ENCODE results near the gene CCNQ.

GRCh38 chrX:153576961-153577360 is 22.0 kb downstream of the CCNQ start:
- no peak for TF ChIP-seq MAX (IDR thresholded peaks at IDR 0.05; ENCODE audit: low read depth, low read length)
- TF ChIP-seq, protein P1, sequence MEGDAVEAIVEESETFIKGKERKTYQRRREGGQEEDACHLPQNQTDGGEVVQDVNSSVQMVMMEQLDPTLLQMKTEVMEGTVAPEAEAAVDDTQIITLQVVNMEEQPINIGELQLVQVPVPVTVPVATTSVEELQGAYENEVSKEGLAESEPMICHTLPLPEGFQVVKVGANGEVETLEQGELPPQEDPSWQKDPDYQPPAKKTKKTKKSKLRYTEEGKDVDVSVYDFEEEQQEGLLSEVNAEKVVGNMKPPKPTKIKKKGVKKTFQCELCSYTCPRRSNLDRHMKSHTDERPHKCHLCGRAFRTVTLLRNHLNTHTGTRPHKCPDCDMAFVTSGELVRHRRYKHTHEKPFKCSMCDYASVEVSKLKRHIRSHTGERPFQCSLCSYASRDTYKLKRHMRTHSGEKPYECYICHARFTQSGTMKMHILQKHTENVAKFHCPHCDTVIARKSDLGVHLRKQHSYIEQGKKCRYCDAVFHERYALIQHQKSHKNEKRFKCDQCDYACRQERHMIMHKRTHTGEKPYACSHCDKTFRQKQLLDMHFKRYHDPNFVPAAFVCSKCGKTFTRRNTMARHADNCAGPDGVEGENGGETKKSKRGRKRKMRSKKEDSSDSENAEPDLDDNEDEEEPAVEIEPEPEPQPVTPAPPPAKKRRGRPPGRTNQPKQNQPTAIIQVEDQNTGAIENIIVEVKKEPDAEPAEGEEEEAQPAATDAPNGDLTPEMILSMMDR (IDR thresholded peaks at IDR 0.05; ENCODE audit: low read depth, low read length) = no peak
- no peak for TF ChIP-seq POLR2A (IDR thresholded peaks at IDR 0.05; ENCODE audit: extremely low read depth, insufficient read length)

Measured in NB4 (cell line).